ENCODE data around the gene TMEM267. TPM values are rescaled to one million over a fixed set of nuclear protein-coding genes. Genes with fewer than 3 reads are reported as not detected.
"Not testable (repeated sequence)": the region's sequence is repeated elsewhere in the genome, so short reads cannot be mapped to it uniquely, and the experiment has no call there.

TMEM267 gene
- total RNA-seq, 1 experiment from 2014 or later, result 19.1 TPM

- no peak for DNase-seq (ENCODE audit: low spot score)
These were observed 73.8 kb downstream of the TMEM267 start for GRCh38 chr5:43409809-43410271.

GRCh38 chr5:43402524-43403066, 81.1 kb downstream of the TMEM267 start:
- DNase-seq (ENCODE audit: low spot score), result not testable (repeated sequence)

- DNase-seq (ENCODE audit: low spot score), result no peak
These were observed 81.8 kb downstream of the TMEM267 start for GRCh38 chr5:43401827-43402226.

GRCh38 chr5:43400082-43400481, 83.6 kb downstream of the TMEM267 start:
- no peak for DNase-seq (ENCODE audit: low spot score)

- DNase-seq (ENCODE audit: low spot score), result no peak
These were observed 86.8 kb downstream of the TMEM267 start for GRCh38 chr5:43396762-43397304.

Other genes starting within 250 kb of the TMEM267 start
- gene HMGCS1, start 170.5 kb downstream of the TMEM267 start, total RNA-seq (2014; rRNA removed; shearing (Covaris generic)), result 24.6 and 39.1 TPM in 2 replicates
- not detected in 2 replicates for gene CCL28, start 71.5 kb downstream of the TMEM267 start, total RNA-seq (2014; rRNA removed; shearing (Covaris generic))
- gene C5orf34, start 31.3 kb upstream of the TMEM267 start, total RNA-seq (2014; rRNA removed; shearing (Covaris generic)), result 13.0 and 18.8 TPM in 2 replicates
- gene PAIP1, start 73.2 kb upstream of the TMEM267 start, total RNA-seq (2014; rRNA removed; shearing (Covaris generic)), result 207 and 210 TPM in 2 replicates
- gene NNT, start 119.3 kb upstream of the TMEM267 start, total RNA-seq (2014; rRNA removed; shearing (Covaris generic)), result 42.8 and 46.2 TPM in 2 replicates

Measured in A172 (cell line).